Measurements from ENCODE around the gene IFITM5. TPM values are rescaled to one million over a fixed set of nuclear protein-coding genes. Genes with fewer than 3 reads are reported as not detected.
A peak's percentile ranks its signal among the peaks of the same experiment; 100 is the strongest.
"Not testable (repeated sequence)": the region's sequence is repeated elsewhere in the genome, so short reads cannot be mapped to it uniquely, and the experiment has no call there.

The IFITM5 gene
- total and polyA plus RNA-seq, 2 of the 8 experiments (the other 6 are each of a cell fraction or from before 2014, with no cell fraction given) = not detected

DNA sequence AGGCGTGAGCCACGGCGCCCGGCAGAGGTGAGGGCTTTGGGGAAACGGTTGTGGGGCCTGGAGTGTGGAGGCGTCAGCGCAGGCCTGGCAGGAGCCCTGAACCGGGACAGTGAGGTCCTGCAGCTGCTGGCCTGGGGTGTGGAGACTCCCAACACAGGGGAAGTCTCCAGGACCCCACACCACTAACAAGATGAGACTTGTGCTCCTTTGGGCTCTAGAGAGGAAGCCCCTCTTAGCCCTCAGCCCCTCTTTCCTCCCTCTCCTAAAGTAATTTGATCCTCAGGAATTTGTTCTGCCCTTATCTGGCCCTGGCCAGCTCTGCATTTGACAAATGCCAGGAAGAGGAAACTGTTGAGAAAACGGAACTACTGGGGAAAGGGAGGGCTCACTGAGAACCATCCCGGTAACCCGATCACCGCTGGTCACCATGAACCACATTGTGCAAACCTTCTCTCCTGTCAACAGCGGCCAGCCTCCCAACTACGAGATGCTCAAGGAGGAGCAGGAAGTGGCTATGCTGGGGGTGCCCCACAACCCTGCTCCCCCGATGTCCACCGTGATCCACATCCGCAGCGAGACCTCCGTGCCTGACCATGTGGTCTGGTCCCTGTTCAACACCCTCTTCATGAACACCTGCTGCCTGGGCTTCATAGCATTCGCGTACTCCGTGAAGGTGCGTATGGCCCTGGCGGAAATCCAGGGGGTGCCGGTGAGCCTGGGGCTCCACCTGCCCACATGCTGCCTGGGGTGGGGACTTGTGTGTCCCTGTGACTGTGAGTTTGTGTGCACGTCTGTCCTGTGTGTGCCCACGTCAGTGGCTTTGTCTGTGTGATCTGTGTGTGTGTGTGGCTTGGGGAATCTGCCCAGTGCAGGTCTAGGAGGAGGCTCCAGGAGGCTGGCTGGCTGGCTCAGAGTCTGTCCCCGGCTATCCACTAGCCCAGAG is 8.7 kb upstream of the IFITM5 start, which contains the start of gene IFITM2:
IFITM2 (plus strand) TSS at position 51 of the 943 bp plus-strand sequence; CDS start at position 428, 377 bp downstream.
- H3K23me2 ChIP-seq (ENCODE audit: low read depth, low read length); H3K79me1 ChIP-seq (ENCODE audit: low read depth, low read length); H4K20me1 ChIP-seq (replicated peaks in 1 of 2; ENCODE audit: control insufficient read depth in 1 of 2, insufficient read depth in 2 of 2, low read length in 2 of 2); H3K36me3 ChIP-seq (ENCODE audit: control insufficient read depth in 2 of 4, insufficient read depth in 4 of 4, low read length in 3 of 4); H3K79me2 ChIP-seq (ENCODE audit: control insufficient read depth in 1 of 2, insufficient read depth in 2 of 2, low read length in 2 of 2); H3K9me3 ChIP-seq (ENCODE audit: insufficient read depth in 2 of 2, low read depth in 1 of 2, low read length in 1 of 2); FAIRE-seq; H3K14ac ChIP-seq (ENCODE audit: insufficient read length); H3K27me3 ChIP-seq (replicated peaks in 1 of 4; ENCODE audit: control insufficient read depth in 3 of 4, extremely low read depth in 1 of 4, insufficient read depth in 3 of 4, low read length in 3 of 4); H4K5ac ChIP-seq (ENCODE audit: insufficient read length, low read depth, low read length); DNase-seq (ENCODE audit: low read depth in 1 of 2, low spot score in 2 of 2); H2AFZ ChIP-seq (ENCODE audit: low read length); H3K23ac ChIP-seq (ENCODE audit: insufficient read length): not testable (repeated sequence)
- Histone ChIP-seq H2BK120ac (replicated peaks; ENCODE audit: low read depth, low read length) (peak within 1 kb of the TSS; percentile 97), H2BK5ac (ENCODE audit: low read depth, low read length) (peak within 1 kb of the TSS; percentile 96; the same call in 1 of the 2 replicates), H3K4me3 (ENCODE audit: extremely low read depth in 1 of 4, insufficient read depth in 2 of 4, low read depth in 3 of 4, low read length in 4 of 4) (peak within 1 kb of the TSS; percentile 41 to 55 (median 47)), H4K8ac (ENCODE audit: extremely low read depth, insufficient read depth, low read length) (peak within 1 kb of the TSS; percentile 73), H2AK5ac (ENCODE audit: low read depth, low read length) (peak within 1 kb of the TSS; percentile 86; the same call in 1 of the 2 replicates), H3K27ac (ENCODE audit: low read depth, low read length) (0 out of 2 replicates have a peak within 1 kb of the TSS, but pooled peaks have one; percentile 29), H3K4me1 (replicated peaks in 1 of 4; ENCODE audit: control insufficient read depth in 3 of 4, insufficient read depth in 4 of 4, low read length in 3 of 4) (peaks cover 14 to 45% (median 35%) of the 10 kb centered on the region in 4 experiments), H4K91ac (replicated peaks; ENCODE audit: insufficient read length, low read length) (peak within 1 kb of the TSS; percentile 71), H3K9ac (replicated peaks in 1 of 4; ENCODE audit: extremely low read depth in 1 of 4, low read depth in 3 of 4, low read length in 3 of 4) (peak within 1 kb of the TSS in 1 of 4 experiments; percentile 38; a peak in 1 of 7 replicates), H2BK20ac (ENCODE audit: low read length) (peak within 1 kb of the TSS; percentile 100), H2BK15ac (ENCODE audit: low read length) (peak within 1 kb of the TSS; percentile 75; the same call in 1 of the 2 replicates), H3K56ac (replicated peaks; ENCODE audit: insufficient read length, low read depth, low read length) (peak within 1 kb of the TSS; percentile 64), H2BK12ac (ENCODE audit: low read depth, low read length) (peak within 1 kb of the TSS; percentile 99), H3K18ac (ENCODE audit: extremely low read depth, low read length) (peak within 1 kb of the TSS; percentile 99), H3K4me2 (ENCODE audit: insufficient read depth in 1 of 2, low read depth in 2 of 2, low read length in 2 of 2) (peak within 1 kb of the TSS; percentile 56 to 64), H3K4ac (replicated peaks; ENCODE audit: insufficient read length, low read depth, low read length) (peak within 1 kb of the TSS; percentile 73)
- 54% methylated on average over 20 of the region's 28 CpGs; no CpG with 5 or more reads in 1 of the 2 experiments for WGBS, 2 experiments (ENCODE audit: extremely low coverage in 1 of 2, insufficient coverage in 1 of 2, insufficient read length in 1 of 2, insufficient replicate concordance in 2 of 2, low coverage in 1 of 2, low lambda C conversion rate in 2 of 2, missing lambda C conversion rate in 1 of 2)
- CTCF ChIA-PET (ENCODE audit: partially characterized antibody) = interaction anchor here (0.8 to 6.1 kb wide), 8 partner anchors 9 to 57 kb away, joined by 3 to 52 read pairs (median 6); no protein-coding TSS in a partner anchor
- peak; percentile 64; the same call in 1 of the 2 replicates for TF ChIP-seq TEAD4 (IDR thresholded peaks at IDR 0.05; ENCODE audit: low read depth, low read length)
- TF ChIP-seq SIX5 (IDR thresholded peaks at IDR 0.05; ENCODE audit: low read depth, low read length) = 0 out of 2 replicates have a peak, but pooled peaks have one; percentile 16
- 0 out of 4 replicates have a peak, but pooled peaks of 1 of the 2 experiments have one; percentile 6 for TF ChIP-seq RAD21 (IDR thresholded peaks at IDR 0.05 in 1 of 2, conservative IDR thresholded peaks at IDR 0.05 in 1 of 2; ENCODE audit: low read depth in 2 of 2, low read length in 2 of 2)
- TF ChIP-seq SIN3A (conservative IDR thresholded peaks at IDR 0.05 in 1 of 2, IDR thresholded peaks at IDR 0.05 in 1 of 2; ENCODE audit: low read depth in 1 of 2, low read length in 2 of 2) = 0 out of 4 replicates have a peak, but pooled peaks of 1 of the 2 experiments have one; percentile 40
- TF ChIP-seq TAF1 (IDR thresholded peaks at IDR 0.05; ENCODE audit: low read depth, low read length) = 0 out of 2 replicates have a peak, but pooled peaks have one; percentile 35
- TF ChIP-seq SP1 (IDR thresholded peaks at IDR 0.05; ENCODE audit: low read depth, low read length) = 0 out of 2 replicates have a peak, but pooled peaks have one; percentile 7
- TF ChIP-seq TBP (IDR thresholded peaks at IDR 0.05; ENCODE audit: low read depth, low read length) = peak; percentile 24; the same call in 1 of the 2 replicates
- POLR2A ChIA-PET (ENCODE audit: partially characterized antibody) = interaction anchor here (0.6 to 5.2 kb wide), 8 partner anchors 8 to 140 kb away, joined by 3 to 33 read pairs (median 6); partner anchors contain the start of gene IFITM5
